H9 (cell line): ENCODE results near the gene PRRX2. TPM values are rescaled to one million over a fixed set of nuclear protein-coding genes. Genes with fewer than 3 reads are reported as not detected.

ENCODE experiments used
- DNase-seq: peaks from one replicate; pipeline ENCODE4 v3.0.0-alpha.2; 2017
- H2AFZ ChIP-seq: one replicate; pipeline ENCODE4 v1.6.1; 2013; ENCODE audit warnings: mild to moderate bottlenecking, low read length, control low read depth, moderate library complexity
- H2AK5ac ChIP-seq: 2 replicates; pipeline ENCODE4 v1.6.1; 2013; ENCODE audit warnings: low read length, control low read depth, mixed read lengths; ENCODE audit not compliant: insufficient read length
- H2BK120ac ChIP-seq: one replicate; pipeline ENCODE4 v1.6.1; 2013; ENCODE audit warnings: low read depth, mild to moderate bottlenecking, low read length, control low read depth, inconsistent platforms; ENCODE audit not compliant: poor library complexity, severe bottlenecking
- H2BK12ac ChIP-seq: 2 replicates; pipeline ENCODE4 v1.6.1; 2013; ENCODE audit warnings: low read length, control low read depth, mixed read lengths, low read depth; ENCODE audit not compliant: insufficient read length
- H2BK15ac ChIP-seq: 2 replicates; pipeline ENCODE4 v1.6.1; 2013; ENCODE audit warnings: low read depth, low read length, control low read depth
- H2BK20ac ChIP-seq: one replicate; pipeline ENCODE4 v1.6.1; 2013; ENCODE audit warnings: low read depth, mild to moderate bottlenecking, low read length, control low read depth, inconsistent platforms; ENCODE audit not compliant: poor library complexity, severe bottlenecking
- H2BK5ac ChIP-seq: 2 replicates; pipeline ENCODE4 v1.6.1; 2013; ENCODE audit warnings: low read length, control low read depth, mixed read lengths; ENCODE audit not compliant: insufficient read length
- H3K14ac ChIP-seq: 2 replicates; pipeline ENCODE4 v1.6.1; 2013; ENCODE audit warnings: low read length, control low read depth; ENCODE audit not compliant: insufficient read depth
- H3K18ac ChIP-seq: 2 replicates; pipeline ENCODE4 v1.6.1; 2013; ENCODE audit warnings: low read depth, mild to moderate bottlenecking, mixed read lengths, low read length, control low read depth; ENCODE audit not compliant: insufficient read length
- H3K23ac ChIP-seq: 2 replicates; pipeline ENCODE4 v1.6.1; 2013; ENCODE audit warnings: low read length, control low read depth, mixed read lengths, low read depth; ENCODE audit not compliant: insufficient read length
- H3K23me2 ChIP-seq: 2 replicates; pipeline ENCODE4 v1.6.1; 2013; ENCODE audit warnings: low read depth, mild to moderate bottlenecking, mixed read lengths, low read length, control low read depth; ENCODE audit not compliant: insufficient read length, poor library complexity, severe bottlenecking
- H3K27ac ChIP-seq: 2 replicates; pipeline ENCODE4 v1.5.1; 2013; ENCODE audit warnings: low read length, control low read depth, mixed read lengths, low read depth; ENCODE audit not compliant: insufficient read length
- H3K27me3 ChIP-seq: 2 replicates; pipeline ENCODE4 v1.6.1; 2013; ENCODE audit warnings: low read length, control low read depth, inconsistent platforms; ENCODE audit not compliant: insufficient read depth
- H3K4ac ChIP-seq: 2 replicates; pipeline ENCODE4 v1.6.1; 2013; ENCODE audit warnings: low read depth, mild to moderate bottlenecking, control low read depth, inconsistent platforms, low read length, moderate library complexity
- H3K4me1 ChIP-seq: 2 replicates; pipeline ENCODE4 v1.6.1; 2013; ENCODE audit warnings: low read length, control low read depth, inconsistent platforms; ENCODE audit not compliant: insufficient read depth
- H3K4me2 ChIP-seq: 2 replicates; pipeline ENCODE4 v1.6.1; 2013; ENCODE audit warnings: low read length, control low read depth, mixed read lengths; ENCODE audit not compliant: insufficient read length, insufficient read depth
- H3K56ac ChIP-seq: 2 replicates; pipeline ENCODE4 v1.6.1; 2013; ENCODE audit warnings: low read depth, mild to moderate bottlenecking, mixed read lengths, low read length, control low read depth; ENCODE audit not compliant: insufficient read length
- H3K79me1 ChIP-seq: 2 replicates; pipeline ENCODE4 v1.6.1; 2013; ENCODE audit warnings: low read depth, mild to moderate bottlenecking, moderate library complexity, low read length, control low read depth, inconsistent platforms; ENCODE audit not compliant: insufficient read depth, poor library complexity, severe bottlenecking
- H3K79me2 ChIP-seq: 2 replicates; pipeline ENCODE4 v1.6.1; 2013; ENCODE audit warnings: low read length, control low read depth, inconsistent platforms; ENCODE audit not compliant: insufficient read depth
- H3K9ac ChIP-seq: 2 replicates; pipeline ENCODE4 v1.6.1; 2013; ENCODE audit warnings: low read length, control low read depth, mixed read lengths; ENCODE audit not compliant: insufficient read length; ENCODE audit errors: extremely low read depth
- H3K9me3 ChIP-seq: one replicate; pipeline ENCODE4 v1.6.1; 2013; ENCODE audit warnings: low read depth, low read length, inconsistent platforms; ENCODE audit not compliant: control insufficient read depth
- H3T11ph ChIP-seq: one replicate; pipeline ENCODE4 v1.6.1; 2013; ENCODE audit warnings: mild to moderate bottlenecking, low read length, control low read depth, inconsistent platforms
- H4K20me1 ChIP-seq: one replicate; pipeline ENCODE4 v1.6.1; 2013; ENCODE audit not compliant: control insufficient read depth, insufficient read length, insufficient read depth
- H4K5ac ChIP-seq: 2 replicates; pipeline ENCODE4 v1.6.1; 2013; ENCODE audit warnings: low read depth, mild to moderate bottlenecking, mixed read lengths, low read length, control low read depth; ENCODE audit not compliant: insufficient read length
- H4K8ac ChIP-seq: replicated peaks from 2 replicates; pipeline ENCODE4 v1.6.1; 2013; ENCODE audit warnings: low read length, control low read depth, mixed read lengths, low read depth; ENCODE audit not compliant: insufficient read length
- H4K91ac ChIP-seq: 2 replicates; pipeline ENCODE4 v1.6.1; 2013; ENCODE audit warnings: low read depth, mild to moderate bottlenecking, moderate library complexity, mixed read lengths, low read length, control low read depth; ENCODE audit not compliant: insufficient read length
- H3K27ac Mint-ChIP-seq, 3 experiments: 2 replicates in 2 of 3; 3 replicates in 1 of 3; pipeline ENCODE4 v1.8.0; 2020 to 2021; ENCODE audit warnings: mixed read lengths in 3 of 3, mild to moderate bottlenecking in 1 of 3, moderate library complexity in 1 of 3
- H3K27me3 Mint-ChIP-seq: 2 replicates; pipeline ENCODE4 v1.8.0; 2021; ENCODE audit warnings: low read depth, mild to moderate bottlenecking, moderate library complexity, mixed read lengths
- H3K36me3 Mint-ChIP-seq, 3 experiments: 2 replicates in 2 of 3; 3 replicates in 1 of 3; pipeline ENCODE4 v1.8.0; 2020 to 2021; ENCODE audit warnings: low read depth in 3 of 3, mixed read lengths in 3 of 3; ENCODE audit not compliant: insufficient read depth in 1 of 3
- H3K4me1 Mint-ChIP-seq, 2 experiments: 2 replicates each; pipeline ENCODE4 v1.8.0; 2020; ENCODE audit warnings: mixed read lengths in 2 of 2
- H3K4me3 Mint-ChIP-seq, 2 experiments: 2 replicates in 1 of 2; 3 replicates in 1 of 2; pipeline ENCODE4 v1.8.0; 2020 to 2021; ENCODE audit warnings: mild to moderate bottlenecking in 2 of 2, mixed read lengths in 2 of 2, moderate library complexity in 1 of 2
- H3K9me3 Mint-ChIP-seq, 2 experiments: 2 replicates in 1 of 2; 3 replicates in 1 of 2; pipeline ENCODE4 v1.8.0; 2020; ENCODE audit warnings: mild to moderate bottlenecking in 2 of 2, mixed read lengths in 2 of 2, moderate library complexity in 1 of 2
- CTCF ChIP-seq: fragments of 200-600 bp; sonication (generic); conservative IDR thresholded peaks from 3 replicates; pipeline ENCODE4 v1.8.0; 2021; ENCODE audit warnings: antibody characterized with exemption, mild to moderate bottlenecking
- WGBS: extraction: QIAGEN DNeasy Blood & Tissue Kit; methylation state at CpG from one replicate; pipeline ENCODE4 v1.1.7; 2013; ENCODE audit warnings: missing lambda C conversion rate, low lambda C conversion rate, mixed read lengths; ENCODE audit not compliant: insufficient read length; ENCODE audit errors: extremely low coverage; 5-methylcytosine and 5-hydroxymethylcytosine counted together
- total RNA-seq: library from RNA; stranded (reverse); gene quantifications from 2 replicates; pipeline ENCODE4 v1.2.1, GENCODE V29; 2021

The PRRX2 gene
- total RNA-seq, 1 experiment from 2014 or later, result 3.9 TPM

- no peaks in the 10 kb centered on the region for H3K23me2 ChIP-seq
- no peak overlapping the region for H2BK120ac ChIP-seq
- H3K27ac ChIP-seq, result no peak overlapping the region
- H3K36me3 Mint-ChIP-seq, result no peaks in the 10 kb centered on the region
- H3K79me2 ChIP-seq, result no peaks in the 10 kb centered on the region
- no peak overlapping the region for H2BK12ac ChIP-seq
- no peak for DNase-seq
- H3K27me3 ChIP-seq, result no peaks in the 10 kb centered on the region
- no peak overlapping the region for H3K14ac ChIP-seq
- WGBS, result no CpG with 5 or more reads among the region's 7 CpGs
- no peak overlapping the region for H4K91ac ChIP-seq
- peaks cover 0 to 7% of the 10 kb centered on the region in 2 experiments; a peak in 1 of 4 replicates for H3K4me1 Mint-ChIP-seq
- no peak overlapping the region for H3T11ph ChIP-seq
- no peaks in the 10 kb centered on the region for H3K4me1 ChIP-seq
- H3K4ac ChIP-seq, result no peak overlapping the region
- no peak overlapping the region for H3K23ac ChIP-seq
- no peak overlapping the region for H4K5ac ChIP-seq
- no peak overlapping the region for H2BK15ac ChIP-seq
- H3K4me2 ChIP-seq, result no peak overlapping the region
- no peaks in the 10 kb centered on the region for H4K20me1 ChIP-seq
- H2BK5ac ChIP-seq, result no peak overlapping the region
- H3K56ac ChIP-seq, result no peak overlapping the region
- no peak overlapping the region for H2BK20ac ChIP-seq
- no peak overlapping the region for H3K18ac ChIP-seq
- H2AK5ac ChIP-seq, result no peak overlapping the region
- no peak overlapping the region for H2AFZ ChIP-seq
- no peak overlapping the region for H3K4me3 Mint-ChIP-seq
- no peaks in the 10 kb centered on the region for H3K9me3 Mint-ChIP-seq
- peaks cover 28% of the 10 kb centered on the region for H3K27me3 Mint-ChIP-seq
- no peak overlapping the region for H3K27ac Mint-ChIP-seq
- TF ChIP-seq CTCF, result no peak
- no peaks in the 10 kb centered on the region for H3K79me1 ChIP-seq
- H3K9ac ChIP-seq, result no peak overlapping the region
- no peak overlapping the region for H4K8ac ChIP-seq
- no peaks in the 10 kb centered on the region for H3K9me3 ChIP-seq
Observed at GRCh38 chr9:129655696-129656095, 9.8 kb upstream of the PRRX2 start.
